NCI-H82 treated with DMSO at 0.1 percent for 48 hours (cell line): ENCODE measurements around the gene CLSTN1.

ENCODE experiments used
- DNase-seq: peaks from one replicate; lab custom pipeline; 2025; ENCODE audit not compliant: unreplicated experiment; lab: John Stamatoyannopoulos, UW

The CLSTN1 gene

GRCh38 chr1:9732123-9732971 lies 91.4 kb downstream of the CLSTN1 start:
- DNase-seq = no peak

GRCh38 chr1:9731561-9731960 lies 92.2 kb downstream of the CLSTN1 start:
- DNase-seq = no peak

- no peak for DNase-seq
These were observed 92.7 kb downstream of the CLSTN1 start for GRCh38 chr1:9731051-9731537.

GRCh38 chr1:9730096-9730901 lies 93.5 kb downstream of the CLSTN1 start:
- DNase-seq = no peak

GRCh38 chr1:9729523-9729922 lies 94.2 kb downstream of the CLSTN1 start:
- DNase-seq = no peak

GRCh38 chr1:9728451-9729295 lies 95.1 kb downstream of the CLSTN1 start:
- DNase-seq = no peak

GRCh38 chr1:9726905-9727595 lies 96.7 kb downstream of the CLSTN1 start:
- DNase-seq = no peak

GRCh38 chr1:9726406-9726805 lies 97.4 kb downstream of the CLSTN1 start:
- DNase-seq = no peak

- DNase-seq = peak; percentile 27
These were observed 98.9 kb downstream of the CLSTN1 start for GRCh38 chr1:9724706-9725476.

GRCh38 chr1:9723926-9724325 lies 99.8 kb downstream of the CLSTN1 start:
- no peak for DNase-seq

- DNase-seq = no peak
These were observed 100.5 kb downstream of the CLSTN1 start for GRCh38 chr1:9723068-9723805.

- DNase-seq = no peak
These were observed 101.4 kb downstream of the CLSTN1 start for GRCh38 chr1:9722378-9722749.

GRCh38 chr1:9721606-9722377 lies 102.0 kb downstream of the CLSTN1 start:
- no peak for DNase-seq

- DNase-seq = no peak
These were observed 102.8 kb downstream of the CLSTN1 start for GRCh38 chr1:9720785-9721605.

GRCh38 chr1:9719978-9720722 lies 103.6 kb downstream of the CLSTN1 start:
- no peak for DNase-seq

GRCh38 chr1:9718006-9718680 lies 105.6 kb downstream of the CLSTN1 start:
- DNase-seq = no peak
